H1 (cell line): ENCODE results near the gene KCNT1. TPM values are rescaled to one million over a fixed set of nuclear protein-coding genes. Genes with fewer than 3 reads are reported as not detected.

Experiments
- CTCF ChIA-PET: fragments of 300-600 bp; sonication (Branson Sonifier 250); formaldehyde crosslinking; loops from one replicate; lab custom pipeline; 2021; ENCODE audit not compliant: partially characterized antibody; lab: Charles Lee
- POLR2A ChIA-PET: fragments of 300-600 bp; sonication (Branson Sonifier 250); formaldehyde crosslinking; loops from one replicate; lab custom pipeline; 2021; ENCODE audit warnings: inconsistent platforms; ENCODE audit not compliant: partially characterized antibody; lab: Charles Lee
- DNase-seq, 2 experiments: peaks; one replicate each; pipeline versions ENCODE4 v3.0.0 to v3.0.0-alpha.2; 2010 to 2022; ENCODE audit warnings: low spot score in 2 of 2, low read depth in 1 of 2, mixed read lengths in 1 of 2
- FAIRE-seq: peaks from 2 replicates; lab custom pipeline; 2011; peaks lifted over from hg19 to GRCh38; lab: Jason Lieb, UNC
- H2AFZ ChIP-seq: 2 replicates; pipeline ENCODE4 v1.8.1; 2012; ENCODE audit warnings: low read length, inconsistent platforms
- H2AK5ac ChIP-seq: 2 replicates; pipeline ENCODE4 v1.6.1; 2013; ENCODE audit warnings: low read depth, low read length
- H2BK120ac ChIP-seq: replicated peaks from 2 replicates; pipeline ENCODE3; 2013; ENCODE audit warnings: low read depth, low read length, inconsistent platforms
- H2BK12ac ChIP-seq: 2 replicates; pipeline ENCODE4 v1.6.1; 2013; ENCODE audit warnings: low read depth, low read length
- H2BK15ac ChIP-seq: 2 replicates; pipeline ENCODE4 v1.6.1; 2013; ENCODE audit warnings: low read length
- H2BK20ac ChIP-seq: 2 replicates; pipeline ENCODE4 v1.6.1; 2013; ENCODE audit warnings: low read length
- H2BK5ac ChIP-seq: 2 replicates; pipeline ENCODE4 v1.6.1; 2013; ENCODE audit warnings: low read depth, low read length
- H3K14ac ChIP-seq: 2 replicates; pipeline ENCODE4 v1.6.1; 2013; ENCODE audit warnings: inconsistent platforms; ENCODE audit not compliant: insufficient read length
- H3K18ac ChIP-seq: 2 replicates; pipeline ENCODE4 v1.6.1; 2013; ENCODE audit warnings: low read length; ENCODE audit errors: extremely low read depth
- H3K23ac ChIP-seq: 2 replicates; pipeline ENCODE4 v1.6.1; 2013; ENCODE audit warnings: inconsistent platforms; ENCODE audit not compliant: insufficient read length
- H3K23me2 ChIP-seq: 2 replicates; pipeline ENCODE4 v1.6.1; 2013; ENCODE audit warnings: low read depth, low read length
- H3K27ac ChIP-seq: 2 replicates; pipeline ENCODE4 v1.6.1; 2011; ENCODE audit warnings: low read depth, low read length, inconsistent platforms
- H3K27me3 ChIP-seq, 4 experiments: replicated peaks in 1 of 4; 1 replicate in 1 of 4; 2 replicates in 3 of 4; pipeline versions ENCODE4 v1.6.1 to v1.8.1; 2011 to 2013; ENCODE audit warnings: low read length in 3 of 4, mild to moderate bottlenecking in 3 of 4, inconsistent platforms in 2 of 4, mixed read lengths in 2 of 4, moderate library complexity in 1 of 4; ENCODE audit not compliant: control insufficient read depth in 3 of 4, insufficient read depth in 3 of 4; ENCODE audit errors: extremely low read depth in 1 of 4
- H3K36me3 ChIP-seq, 4 experiments: 2 replicates each; pipeline versions ENCODE4 v1.6.1 to v1.8.1; 2011 to 2013; ENCODE audit warnings: mild to moderate bottlenecking in 4 of 4, low read length in 3 of 4, moderate library complexity in 2 of 4, control low read depth in 1 of 4, inconsistent platforms in 1 of 4; ENCODE audit not compliant: insufficient read depth in 4 of 4, control insufficient read depth in 2 of 4
- H3K4ac ChIP-seq: replicated peaks from 2 replicates; pipeline ENCODE3; 2013; ENCODE audit warnings: low read length, low read depth, mixed read lengths, inconsistent platforms; ENCODE audit not compliant: insufficient read length
- H3K4me1 ChIP-seq, 4 experiments: replicated peaks in 1 of 4; 1 replicate in 1 of 4; 2 replicates in 3 of 4; pipeline versions ENCODE4 v1.6.1 to v1.8.1; 2011 to 2013; ENCODE audit warnings: low read length in 3 of 4, inconsistent platforms in 2 of 4, mixed read lengths in 1 of 4; ENCODE audit not compliant: insufficient read depth in 4 of 4, control insufficient read depth in 3 of 4
- H3K4me2 ChIP-seq, 2 experiments: 2 replicates each; pipeline versions ENCODE4 v1.6.1 to v1.8.1; 2011 to 2013; ENCODE audit warnings: low read depth in 2 of 2, low read length in 2 of 2, control low read depth in 1 of 2, inconsistent platforms in 1 of 2, mild to moderate bottlenecking in 1 of 2; ENCODE audit not compliant: insufficient read depth in 1 of 2
- H3K4me3 ChIP-seq, 4 experiments: fragments of 200-600, 300-600 bp in 1 of 4; sonication (generic), shearing (Covaris generic), sonication (Bioruptor Twin) in 1 of 4; 2 replicates each; pipeline versions ENCODE4 v1.5.1 to v1.8.1; 2011 to 2016; ENCODE audit warnings: low read length in 4 of 4, low read depth in 3 of 4, control low read depth in 2 of 4, inconsistent platforms in 2 of 4, mild to moderate bottlenecking in 2 of 4, mixed read lengths in 1 of 4, moderate library complexity in 1 of 4; ENCODE audit not compliant: insufficient read depth in 2 of 4; ENCODE audit errors: extremely low read depth in 1 of 4
- H3K56ac ChIP-seq: replicated peaks from 2 replicates; pipeline ENCODE3; 2013; ENCODE audit warnings: low read depth, mild to moderate bottlenecking, mixed read lengths, low read length, inconsistent platforms; ENCODE audit not compliant: insufficient read length
- H3K79me1 ChIP-seq: 2 replicates; pipeline ENCODE4 v1.6.1; 2013; ENCODE audit warnings: low read depth, low read length, control low read depth
- H3K79me2 ChIP-seq, 2 experiments: 2 replicates each; pipeline versions ENCODE4 v1.6.1 to v1.8.1; 2012 to 2013; ENCODE audit warnings: low read length in 2 of 2, mild to moderate bottlenecking in 2 of 2, inconsistent platforms in 1 of 2; ENCODE audit not compliant: insufficient read depth in 2 of 2, control insufficient read depth in 1 of 2
- H3K9ac ChIP-seq, 4 experiments: replicated peaks in 1 of 4; 1 replicate in 1 of 4; 2 replicates in 3 of 4; pipeline versions ENCODE4 v1.6.1 to v1.8.1; 2011 to 2013; ENCODE audit warnings: low read depth in 3 of 4, low read length in 3 of 4, control low read depth in 2 of 4, mild to moderate bottlenecking in 2 of 4, moderate library complexity in 2 of 4, inconsistent platforms in 1 of 4; ENCODE audit errors: extremely low read depth in 1 of 4
- H3K9me3 ChIP-seq, 2 experiments: 2 replicates each; pipeline versions ENCODE4 v1.6.1 to v1.8.1; 2012 to 2013; ENCODE audit warnings: mild to moderate bottlenecking in 2 of 2, moderate library complexity in 2 of 2, control low read depth in 1 of 2, inconsistent platforms in 1 of 2, low read depth in 1 of 2, low read length in 1 of 2, mixed read lengths in 1 of 2; ENCODE audit not compliant: insufficient read depth in 2 of 2
- H4K20me1 ChIP-seq, 2 experiments: replicated peaks in 1 of 2; 2 replicates each; pipeline versions ENCODE3 to v1.8.1; 2011 to 2013; ENCODE audit warnings: inconsistent platforms in 2 of 2, low read length in 2 of 2, mild to moderate bottlenecking in 1 of 2; ENCODE audit not compliant: insufficient read depth in 2 of 2, control insufficient read depth in 1 of 2
- H4K5ac ChIP-seq: 2 replicates; pipeline ENCODE4 v1.6.1; 2013; ENCODE audit warnings: low read length, low read depth, mixed read lengths, inconsistent platforms; ENCODE audit not compliant: insufficient read length
- H4K8ac ChIP-seq: 2 replicates; pipeline ENCODE4 v1.8.0; 2013; ENCODE audit warnings: mild to moderate bottlenecking, moderate library complexity, low read length, inconsistent platforms; ENCODE audit not compliant: insufficient read depth; ENCODE audit errors: extremely low read depth
- H4K91ac ChIP-seq: replicated peaks from 2 replicates; pipeline ENCODE3; 2013; ENCODE audit warnings: low read length, mixed read lengths, inconsistent platforms; ENCODE audit not compliant: insufficient read length
- ASH2L ChIP-seq: fragments of 200-600, 300-600 bp; sonication (generic); IDR thresholded peaks from one replicate; pipeline ENCODE4 v1.7.1; 2017; ENCODE audit warnings: low read length
- CBX5 ChIP-seq: fragments of 300-800, 300-1000 bp; sonication (generic); IDR thresholded peaks from 2 replicates; pipeline ENCODE4 v1.7.1; 2016; ENCODE audit warnings: antibody characterized with exemption, low read length, low read depth
- FOSL1 ChIP-seq: IDR thresholded peaks from 2 replicates; pipeline ENCODE4 v1.6.1; 2011; ENCODE audit warnings: mild to moderate bottlenecking, low read depth, low read length, moderate library complexity; ENCODE audit not compliant: insufficient read depth
- MAX ChIP-seq: IDR thresholded peaks from 2 replicates; pipeline ENCODE4 v1.6.1; 2012; ENCODE audit warnings: inconsistent platforms
- RFX5 ChIP-seq: IDR thresholded peaks from 2 replicates; pipeline ENCODE4 v1.6.1; 2011; ENCODE audit warnings: low read depth, low read length, improper control_type of control experiment, borderline replicate concordance
- RXRA ChIP-seq: IDR thresholded peaks from 2 replicates; pipeline ENCODE4 v1.6.1; 2011; ENCODE audit warnings: low read depth, mild to moderate bottlenecking, low read length, moderate library complexity; ENCODE audit not compliant: insufficient read depth
- WGBS, 2 experiments: shearing (Covaris generic) in 1 of 2; methylation state at CpG; one replicate each; pipeline versions ENCODE4 v1.1.6 to v1.1.7; 2013 to 2015; ENCODE audit warnings: low lambda C conversion rate in 2 of 2, mixed read lengths in 2 of 2, inconsistent platforms in 1 of 2, low coverage in 1 of 2, missing lambda C conversion rate in 1 of 2; ENCODE audit not compliant: insufficient replicate concordance in 2 of 2, insufficient coverage in 1 of 2, insufficient read length in 1 of 2; ENCODE audit errors: extremely low coverage in 1 of 2, missing lambda C conversion rate in 1 of 2; 5-methylcytosine and 5-hydroxymethylcytosine counted together
- polyA plus RNA-seq, 7 experiments: library from polyadenylated mRNA; depleted of rRNA in 3 of 7; stranded (reverse) in 5 of 7; unstranded in 2 of 7; fragments of >200 nt in 5 of 7; fragments of 200-250 nt in 2 of 7; gene quantifications; 1 replicate in 5 of 7; 2 replicates in 1 of 7; 4 replicates in 1 of 7; pipeline versions ENCODE4 v1.2.1 to v1.2.3, GENCODE V29; 2011 to 2013; ENCODE audit warnings: missing spikeins in 2 of 7, mixed read lengths in 2 of 7
- total RNA-seq: library from RNA; stranded (reverse); fragmentation: NEBNext Ultra II Directional; extraction: Animal tissue kit (Norgen Biotek cat#: 25700); gene quantifications from 2 replicates; pipeline ENCODE4 v1.2.1, GENCODE V29; 2021

The KCNT1 gene
- total and polyA plus RNA-seq, 2 of the 8 experiments (the other 6 are each of a cell fraction or from before 2014, with no cell fraction given), result 0.13 to 0.20 TPM

DNA sequence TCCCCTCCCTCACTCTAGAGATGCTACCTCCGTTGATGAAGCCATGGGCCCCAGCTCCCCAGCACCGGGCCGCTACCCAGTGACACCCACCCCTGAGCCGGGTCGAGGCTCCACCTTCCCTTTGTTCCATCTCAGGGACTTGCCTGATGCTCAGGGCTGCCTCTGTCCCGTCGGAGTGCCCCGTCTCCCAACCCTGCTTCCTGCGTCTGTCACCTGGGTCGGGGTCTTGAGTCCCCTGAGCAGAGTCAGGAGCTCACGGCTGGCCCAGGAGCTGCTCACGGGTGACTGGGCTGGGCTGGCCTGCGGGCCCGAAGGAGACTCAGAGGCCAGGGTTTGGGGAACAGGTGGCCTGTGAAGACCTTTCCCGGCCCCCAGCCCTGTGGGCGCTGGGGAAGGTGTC is 85.3 kb downstream of the KCNT1 start:
- Histone ChIP-seq H3K27me3 (no peaks in the 10 kb centered on the region), H3K23ac (no peak overlapping the region), H3K79me1 (no peaks in the 10 kb centered on the region), H2BK12ac (no peak overlapping the region), H4K91ac (no peak overlapping the region), H2BK20ac (no peak overlapping the region), H3K9ac (no peak overlapping the region), H4K20me1 (no peaks in the 10 kb centered on the region), H3K4me2 (no peak overlapping the region), H3K79me2 (no peaks in the 10 kb centered on the region), H2BK15ac (no peak overlapping the region), H3K9me3 (no peaks in the 10 kb centered on the region), H3K23me2 (no peaks in the 10 kb centered on the region), H3K18ac (no peak overlapping the region), H3K14ac (no peak overlapping the region), H4K8ac (no peak overlapping the region), H3K4ac (peak overlapping the region; percentile 14), H3K27ac (no peak overlapping the region), H3K36me3 (no peaks in the 10 kb centered on the region), H4K5ac (no peak overlapping the region), H2BK120ac (no peak overlapping the region), H2BK5ac (no peak overlapping the region), H2AK5ac (no peak overlapping the region), H3K56ac (no peak overlapping the region), H2AFZ (no peak overlapping the region; the same call in 1 of the 2 replicates), H3K4me3 (no peak overlapping the region), H3K4me1 (no peaks in the 10 kb centered on the region; a peak in 1 of 7 replicates)
- no peak for TF ChIP-seq CBX5
- no peak for TF ChIP-seq FOSL1
- TF ChIP-seq RXRA, result no peak
- no peak for TF ChIP-seq RFX5
- no peak for TF ChIP-seq ASH2L
- no peak for TF ChIP-seq MAX
- ChIA-PET POLR2A (interaction anchor here (0.6 kb wide), 1 partner anchor 242 kb away, joined by 4 read pairs; no protein-coding TSS in a partner anchor), CTCF (interaction anchor here (0.6 to 3.6 kb wide), 5 partner anchors 10 to 834 kb away, joined by 3 to 32 read pairs (median 3); no protein-coding TSS in a partner anchor)
- WGBS, 2 experiments, result 88% methylated on average over 14 of the region's 16 CpGs; no CpG with 5 or more reads in 1 of the 2 experiments
- FAIRE-seq (no peak), DNase-seq (no peak)
